Panc1 (cell line): ENCODE data around the gene MSI2. TPM values are rescaled to one million over a fixed set of nuclear protein-coding genes. Genes with fewer than 3 reads are reported as not detected.
A peak's percentile ranks its signal among the peaks of the same experiment; 100 is the strongest.

ENCODE experiments used
- ATAC-seq: fragments of 200-7000 bp; cut with Tn5 transposase; 2 replicates; pipeline ENCODE4 v1.9.1; 2020; ENCODE audit warnings: mild to moderate bottlenecking, moderate library complexity
- BruUV-seq: library from RNA; stranded (reverse); fragments of 400-500 nt; replicated peaks from 2 replicates; lab custom pipeline; 2021; lab: Mats Ljungman, UMichigan
- CTCF ChIA-PET: fragments of 300-600 bp; sonication (Branson Sonifier 250); formaldehyde crosslinking; loops from one replicate; lab custom pipeline; 2022; ENCODE audit warnings: antibody characterized with exemption; lab: Charles Lee
- POLR2A ChIA-PET: fragments of 300-600 bp; sonication (Branson Sonifier 250); formaldehyde crosslinking; loops from one replicate; lab custom pipeline; 2022; ENCODE audit warnings: antibody characterized with exemption; lab: Charles Lee
- DNase-seq: peaks from one replicate; pipeline ENCODE4 v3.0.0-alpha.2; 2010; ENCODE audit warnings: low read depth, low spot score
- H3K27ac ChIP-seq: 2 replicates; pipeline ENCODE4 v1.5.1; 2011; ENCODE audit warnings: mild to moderate bottlenecking, low read length, inconsistent platforms
- H3K27me3 ChIP-seq: fragments of 200-500 bp; sonication (Bioruptor generic); 2 replicates; pipeline ENCODE4 v1.6.0; 2014; ENCODE audit warnings: low read length, inconsistent platforms; ENCODE audit not compliant: control insufficient read depth, insufficient read depth
- H3K36me3 ChIP-seq: fragments of 200-500 bp; sonication (Bioruptor generic); 2 replicates; pipeline ENCODE4 v1.5.1; 2014; ENCODE audit warnings: inconsistent platforms, mild to moderate bottlenecking, low read length, moderate library complexity; ENCODE audit not compliant: control insufficient read depth, insufficient read depth
- H3K4me1 ChIP-seq: 2 replicates; pipeline ENCODE4 v1.5.1; 2011; ENCODE audit warnings: inconsistent platforms, mild to moderate bottlenecking, low read length, moderate library complexity; ENCODE audit not compliant: control insufficient read depth, insufficient read depth
- H3K4me3 ChIP-seq, 2 experiments: 2 replicates each; pipeline ENCODE4 v1.5.1; 2011 to 2012; ENCODE audit warnings: low read depth in 2 of 2, low read length in 2 of 2, mild to moderate bottlenecking in 2 of 2, inconsistent platforms in 1 of 2, moderate library complexity in 1 of 2
- H3K9me3 ChIP-seq: fragments of 200-500 bp; sonication (Bioruptor generic); 2 replicates; pipeline ENCODE4 v1.5.1; 2014; ENCODE audit warnings: low read depth, mild to moderate bottlenecking, inconsistent platforms, low read length, moderate library complexity; ENCODE audit not compliant: control insufficient read depth, insufficient read depth
- POLR2AphosphoS5 ChIP-seq: IDR thresholded peaks from 2 replicates; pipeline ENCODE4 v1.6.1; 2012; ENCODE audit warnings: mild to moderate bottlenecking, low read depth, low read length, moderate library complexity
- SIN3A ChIP-seq: IDR thresholded peaks from 2 replicates; pipeline ENCODE4 v1.6.1; 2012; ENCODE audit warnings: low read depth, mild to moderate bottlenecking, low read length, moderate library complexity, borderline replicate concordance; ENCODE audit not compliant: insufficient read depth
- TCF7L2 ChIP-seq: IDR thresholded peaks from 2 replicates; pipeline ENCODE4 v1.6.1; 2011; ENCODE audit warnings: mild to moderate bottlenecking, low read depth, low read length, inconsistent platforms
- in situ Hi-C: cut with HindIII; loops from 2 replicates; pipeline ENCODE4 v1.10.0; 2016; ENCODE audit warnings: low sequenced_read_pairs, low pct_unique_long_range_greater_than_20kb
- intact Hi-C: fragments of 100-400 bp; cut with micrococcal nuclease; formaldehyde crosslinking; loops from one replicate; pipeline ENCODE4 v1.10.0; 2022; ENCODE audit not compliant: unreplicated experiment
- total RNA-seq: library from RNA; stranded (reverse); gene quantifications from one replicate; pipeline ENCODE4 v1.2.1, GENCODE V29; 2021; ENCODE audit not compliant: unreplicated experiment
- TF ChIP-seq, protein P1 (sequence below): fragments of 450-650 bp; IDR thresholded peaks from 2 replicates; pipeline ENCODE4 v1.5.1; 2017; ENCODE audit warnings: mild to moderate bottlenecking
- TF ChIP-seq, protein P2 (sequence below), 2 experiments: IDR thresholded peaks; 2 replicates each; pipeline ENCODE4 v1.6.1; 2011 to 2012; ENCODE audit warnings: low read depth in 2 of 2, control low read depth in 1 of 2, low read length in 1 of 2, mild to moderate bottlenecking in 1 of 2, moderate library complexity in 1 of 2; ENCODE audit not compliant: insufficient read depth in 1 of 2

MSI2 gene
- total RNA-seq, 1 experiment from 2014 or later: 38.5 TPM

DNA sequence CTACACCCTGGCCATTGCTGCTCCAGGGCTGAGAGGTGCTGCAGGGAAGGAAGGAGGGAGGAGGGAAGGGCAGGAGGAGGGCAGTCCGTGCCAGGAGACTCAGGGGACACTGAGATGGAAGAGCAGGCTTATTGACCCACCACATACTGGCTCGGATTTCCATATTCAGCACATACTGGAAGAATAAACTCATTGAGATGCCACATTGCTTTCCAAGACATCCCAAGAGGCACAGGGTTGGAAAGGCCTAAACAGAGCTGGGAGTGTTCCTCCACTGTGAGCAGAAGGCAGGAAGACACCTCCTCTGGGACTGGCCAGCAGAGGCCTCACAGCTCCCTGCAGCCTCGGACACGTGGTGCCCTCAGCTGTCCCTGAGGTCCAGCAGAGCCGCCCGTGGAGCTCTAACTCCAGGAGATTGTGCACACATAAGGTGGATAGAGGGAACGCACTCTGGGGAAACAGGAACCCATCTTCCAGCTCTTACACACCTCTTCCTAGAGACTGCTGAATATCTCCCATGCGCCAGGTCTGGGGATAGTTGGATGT lies 471.4 kb downstream of the MSI2 start:
- TF ChIP-seq, protein P1, sequence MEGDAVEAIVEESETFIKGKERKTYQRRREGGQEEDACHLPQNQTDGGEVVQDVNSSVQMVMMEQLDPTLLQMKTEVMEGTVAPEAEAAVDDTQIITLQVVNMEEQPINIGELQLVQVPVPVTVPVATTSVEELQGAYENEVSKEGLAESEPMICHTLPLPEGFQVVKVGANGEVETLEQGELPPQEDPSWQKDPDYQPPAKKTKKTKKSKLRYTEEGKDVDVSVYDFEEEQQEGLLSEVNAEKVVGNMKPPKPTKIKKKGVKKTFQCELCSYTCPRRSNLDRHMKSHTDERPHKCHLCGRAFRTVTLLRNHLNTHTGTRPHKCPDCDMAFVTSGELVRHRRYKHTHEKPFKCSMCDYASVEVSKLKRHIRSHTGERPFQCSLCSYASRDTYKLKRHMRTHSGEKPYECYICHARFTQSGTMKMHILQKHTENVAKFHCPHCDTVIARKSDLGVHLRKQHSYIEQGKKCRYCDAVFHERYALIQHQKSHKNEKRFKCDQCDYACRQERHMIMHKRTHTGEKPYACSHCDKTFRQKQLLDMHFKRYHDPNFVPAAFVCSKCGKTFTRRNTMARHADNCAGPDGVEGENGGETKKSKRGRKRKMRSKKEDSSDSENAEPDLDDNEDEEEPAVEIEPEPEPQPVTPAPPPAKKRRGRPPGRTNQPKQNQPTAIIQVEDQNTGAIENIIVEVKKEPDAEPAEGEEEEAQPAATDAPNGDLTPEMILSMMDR: no peak
- TF ChIP-seq SIN3A (no peak), TCF7L2 (no peak), POLR2AphosphoS5 (no peak)
- TF ChIP-seq, protein P2, sequence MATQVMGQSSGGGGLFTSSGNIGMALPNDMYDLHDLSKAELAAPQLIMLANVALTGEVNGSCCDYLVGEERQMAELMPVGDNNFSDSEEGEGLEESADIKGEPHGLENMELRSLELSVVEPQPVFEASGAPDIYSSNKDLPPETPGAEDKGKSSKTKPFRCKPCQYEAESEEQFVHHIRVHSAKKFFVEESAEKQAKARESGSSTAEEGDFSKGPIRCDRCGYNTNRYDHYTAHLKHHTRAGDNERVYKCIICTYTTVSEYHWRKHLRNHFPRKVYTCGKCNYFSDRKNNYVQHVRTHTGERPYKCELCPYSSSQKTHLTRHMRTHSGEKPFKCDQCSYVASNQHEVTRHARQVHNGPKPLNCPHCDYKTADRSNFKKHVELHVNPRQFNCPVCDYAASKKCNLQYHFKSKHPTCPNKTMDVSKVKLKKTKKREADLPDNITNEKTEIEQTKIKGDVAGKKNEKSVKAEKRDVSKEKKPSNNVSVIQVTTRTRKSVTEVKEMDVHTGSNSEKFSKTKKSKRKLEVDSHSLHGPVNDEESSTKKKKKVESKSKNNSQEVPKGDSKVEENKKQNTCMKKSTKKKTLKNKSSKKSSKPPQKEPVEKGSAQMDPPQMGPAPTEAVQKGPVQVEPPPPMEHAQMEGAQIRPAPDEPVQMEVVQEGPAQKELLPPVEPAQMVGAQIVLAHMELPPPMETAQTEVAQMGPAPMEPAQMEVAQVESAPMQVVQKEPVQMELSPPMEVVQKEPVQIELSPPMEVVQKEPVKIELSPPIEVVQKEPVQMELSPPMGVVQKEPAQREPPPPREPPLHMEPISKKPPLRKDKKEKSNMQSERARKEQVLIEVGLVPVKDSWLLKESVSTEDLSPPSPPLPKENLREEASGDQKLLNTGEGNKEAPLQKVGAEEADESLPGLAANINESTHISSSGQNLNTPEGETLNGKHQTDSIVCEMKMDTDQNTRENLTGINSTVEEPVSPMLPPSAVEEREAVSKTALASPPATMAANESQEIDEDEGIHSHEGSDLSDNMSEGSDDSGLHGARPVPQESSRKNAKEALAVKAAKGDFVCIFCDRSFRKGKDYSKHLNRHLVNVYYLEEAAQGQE (IDR thresholded peaks at IDR 0.05; ENCODE audit: insufficient read depth in 1 of 2, low read depth in 2 of 2, low read length in 1 of 2): no peak
- POLR2A ChIA-PET: interaction anchor here (0.5 kb wide), 1 partner anchor 120 kb away, joined by 3 read pairs; no protein-coding TSS in a partner anchor
- Histone ChIP-seq H3K4me3 (no peak overlapping the region), H3K4me1 (no peaks in the 10 kb centered on the region), H3K27me3 (peaks cover 7% of the 10 kb centered on the region; the same call in 1 of the 2 replicates), H3K27ac (no peak overlapping the region), H3K36me3 (no peaks in the 10 kb centered on the region), H3K9me3 (no peaks in the 10 kb centered on the region)
- in situ Hi-C loops (no loop called here), intact Hi-C loops (no loop called here)
- no TSS peak for BruUV-seq
- CTCF ChIA-PET: interaction anchor here (0.6 kb wide), 2 partner anchors 34 to 222 kb away, joined by 3 to 10 read pairs; no protein-coding TSS in a partner anchor
- DNase-seq: no peak
- ATAC-seq: peak; percentile 28; the same call in 1 of the 2 replicates

DNA sequence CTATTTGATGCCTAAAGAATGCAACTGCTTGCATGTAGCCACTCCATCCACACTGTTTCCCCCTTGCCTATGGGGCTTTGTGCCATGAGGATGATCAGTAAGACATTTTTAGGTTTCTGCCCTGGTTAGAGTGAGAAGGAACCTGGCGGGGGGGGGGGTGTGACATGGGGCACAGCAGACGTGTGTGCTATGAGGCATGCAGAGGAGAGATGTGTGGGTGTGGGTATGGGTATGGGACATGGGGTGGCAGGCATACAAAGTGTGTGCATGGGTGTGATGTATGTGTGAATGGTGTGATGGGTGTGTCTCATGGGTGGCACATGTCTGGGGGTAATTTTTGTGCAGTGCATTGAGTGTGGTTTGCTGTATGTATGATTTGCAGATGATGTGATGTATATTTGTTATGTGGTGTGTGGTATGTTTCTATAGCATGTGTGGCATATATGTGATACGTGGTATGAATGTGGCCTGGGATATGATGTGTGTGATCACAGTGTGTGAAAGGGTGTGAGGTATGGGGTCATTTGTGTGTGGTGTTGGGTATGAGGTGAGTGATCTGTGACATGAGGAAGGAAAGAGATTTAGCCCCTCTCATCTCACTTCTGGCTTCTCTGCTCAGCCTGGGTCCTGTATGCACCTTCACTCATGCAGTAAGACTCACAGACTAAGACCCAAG lies 473.8 kb downstream of the MSI2 start:
- peaks cover 14% of the 10 kb centered on the region; the same call in 1 of the 2 replicates for H3K27me3 ChIP-seq
- TF ChIP-seq, protein P2 (IDR thresholded peaks at IDR 0.05; ENCODE audit: insufficient read depth in 1 of 2, low read depth in 2 of 2, low read length in 1 of 2): no peak
- TF ChIP-seq, protein P1: no peak
- no peak for TF ChIP-seq SIN3A
- no peak for TF ChIP-seq TCF7L2
- TF ChIP-seq POLR2AphosphoS5: no peak
- no peaks in the 10 kb centered on the region for H3K4me1 ChIP-seq
- H3K4me3 ChIP-seq: no peak overlapping the region
- H3K36me3 ChIP-seq: no peaks in the 10 kb centered on the region
- in situ Hi-C loops: no loop called here
- ChIA-PET CTCF (no interaction called here), POLR2A (no interaction called here)
- DNase-seq (no peak), ATAC-seq (no peak)
- no peak overlapping the region for H3K27ac ChIP-seq
- intact Hi-C loops: no loop called here
- H3K9me3 ChIP-seq: no peaks in the 10 kb centered on the region
- no TSS peak for BruUV-seq
